GM08714 (cell line): ENCODE measurements around the gene UBA1.

Experiments used
- H3K4me3 ChIP-seq: fragments of 200-500 bp; sonication (Bioruptor generic); 2 replicates; pipeline ENCODE4 v1.5.1; 2014; ENCODE audit warnings: mild to moderate bottlenecking, low read length, inconsistent platforms
- ZNF274 ChIP-seq: IDR thresholded peaks from 2 replicates; pipeline ENCODE4 v1.6.1; 2012; ENCODE audit warnings: mild to moderate bottlenecking, low read depth, low read length

The UBA1 gene

GRCh38 chrX:47208108-47208507, 14.5 kb downstream of the UBA1 start:
- no peak overlapping the region for H3K4me3 ChIP-seq
- no peak for TF ChIP-seq ZNF274

- no peak for TF ChIP-seq ZNF274
- H3K4me3 ChIP-seq = no peak overlapping the region
Measured at GRCh38 chrX:47209508-47210238, 16.0 kb downstream of the UBA1 start.

GRCh38 chrX:47210661-47211425, 17.2 kb downstream of the UBA1 start:
- TF ChIP-seq ZNF274 = no peak
- no peak overlapping the region for H3K4me3 ChIP-seq

GRCh38 chrX:47212381-47213293, 19.0 kb downstream of the UBA1 start:
- TF ChIP-seq ZNF274 = no peak
- no peak overlapping the region for H3K4me3 ChIP-seq

- TF ChIP-seq ZNF274 = no peak
- no peak overlapping the region for H3K4me3 ChIP-seq
Measured at GRCh38 chrX:47214435-47215077, 20.9 kb downstream of the UBA1 start.

- no peak overlapping the region for H3K4me3 ChIP-seq
- no peak for TF ChIP-seq ZNF274
Measured at GRCh38 chrX:47215291-47215900, 21.8 kb downstream of the UBA1 start.

GRCh38 chrX:47216393-47216925, 22.8 kb downstream of the UBA1 start:
- TF ChIP-seq ZNF274 = no peak
- H3K4me3 ChIP-seq = no peak overlapping the region

- H3K4me3 ChIP-seq = peak overlapping the region; percentile 19; the same call in 1 of the 2 replicates
- TF ChIP-seq ZNF274 = no peak
Measured at GRCh38 chrX:47217121-47217851, 23.7 kb downstream of the UBA1 start.

GRCh38 chrX:47217852-47218279, 24.2 kb downstream of the UBA1 start:
- no peak for TF ChIP-seq ZNF274
- peak overlapping the region; percentile 68 for H3K4me3 ChIP-seq

- peak within 1 kb of the TSS; percentile 68 for H3K4me3 ChIP-seq
Measured at GRCh38 chrX:47218280-47218919, 24.8 kb downstream of the UBA1 start, which contains the start of gene CDK16. TSS of gene CDK16 (plus strand) at chrX:47218681. CDS start at chrX:47223558, 4,877 bp downstream.

GRCh38 chrX:47218920-47219815, 25.5 kb downstream of the UBA1 start:
- TF ChIP-seq ZNF274 = no peak
- peak overlapping the region; percentile 68 for H3K4me3 ChIP-seq

More at GRCh38 chrX:47218280-47218919, 24.8 kb downstream of the UBA1 start, which contains the start of gene CDK16:
- no peak for TF ChIP-seq ZNF274
